GM12865 (cell line): ENCODE measurements around the gene EXOC4.
A peak's percentile ranks its signal among the peaks of the same experiment; 100 is the strongest.

Experiments used
- DNase-seq: peaks from one replicate; pipeline ENCODE4 v3.0.0; 2010; ENCODE audit warnings: low read depth
- H3K4me3 ChIP-seq: 2 replicates; pipeline ENCODE4 v1.5.1; 2011; ENCODE audit warnings: mild to moderate bottlenecking, low read depth, low read length, control low read depth
- CTCF ChIP-seq: IDR thresholded peaks from 2 replicates; pipeline ENCODE4 v1.5.1; 2011; ENCODE audit warnings: low read length, control low read depth, low read depth, inconsistent platforms; ENCODE audit not compliant: insufficient read depth; ENCODE audit errors: missing control alignments

EXOC4 gene

GRCh38 chr7:133912916-133913697 is 660.2 kb downstream of the EXOC4 start:
- TF ChIP-seq CTCF, result no peak
- peak; percentile 2 for DNase-seq
- no peak overlapping the region for H3K4me3 ChIP-seq

- no peak overlapping the region for H3K4me3 ChIP-seq
- no peak for DNase-seq
- TF ChIP-seq CTCF, result no peak
These were observed 663.7 kb downstream of the EXOC4 start for GRCh38 chr7:133916621-133917020.

- no peak for TF ChIP-seq CTCF
- no peak overlapping the region for H3K4me3 ChIP-seq
- no peak for DNase-seq
These were observed 666.9 kb downstream of the EXOC4 start for GRCh38 chr7:133919810-133920209.

- H3K4me3 ChIP-seq, result no peak overlapping the region
- no peak for TF ChIP-seq CTCF
- DNase-seq, result no peak
These were observed 668.8 kb downstream of the EXOC4 start for GRCh38 chr7:133921635-133922182.

GRCh38 chr7:133923974-133924373 is 671.1 kb downstream of the EXOC4 start:
- no peak for TF ChIP-seq CTCF
- no peak overlapping the region for H3K4me3 ChIP-seq
- no peak for DNase-seq

- TF ChIP-seq CTCF, result no peak
- DNase-seq, result no peak
- no peak overlapping the region for H3K4me3 ChIP-seq
These were observed 678.2 kb downstream of the EXOC4 start for GRCh38 chr7:133931053-133931452.
